HG03571 (cell line): ENCODE measurements around the gene TTYH2.

ENCODE experiments used
- ATAC-seq: cut with Tn5 transposase; IDR thresholded peaks from one replicate; pipeline ENCODE4 v1.9.1; 2021; ENCODE audit not compliant: unreplicated experiment

TTYH2 gene

DNA sequence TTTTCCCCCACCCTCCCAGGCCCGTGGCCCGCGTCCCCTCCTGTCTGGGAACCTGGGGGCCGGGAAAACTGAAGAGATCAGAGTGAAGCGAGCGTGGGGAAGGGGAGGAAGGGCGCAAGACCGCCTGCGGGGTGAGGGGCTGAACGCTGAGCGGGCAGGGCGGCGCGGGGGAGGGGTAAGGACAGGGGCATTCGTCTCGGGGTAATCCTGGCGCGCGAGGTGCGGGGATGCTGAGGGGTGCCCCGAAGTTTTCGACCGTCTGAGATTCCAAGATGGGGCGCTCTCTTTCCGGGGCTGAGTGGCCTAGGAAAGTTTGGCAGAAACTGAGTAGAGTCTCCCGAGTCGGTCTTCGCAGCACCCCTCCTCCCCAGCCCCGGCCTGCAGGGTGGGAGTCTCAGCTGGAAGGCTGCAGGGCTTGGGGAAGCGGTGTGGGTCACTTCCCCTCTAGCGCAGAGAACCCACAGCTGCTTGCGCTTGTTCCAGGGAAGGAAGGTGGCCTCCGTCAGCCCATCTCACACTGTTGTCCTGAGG is 555 bp downstream of the TTYH2 start:
- ATAC-seq: no peak

GRCh38 chr17:74214484-74215341 is 1.3 kb downstream of the TTYH2 start:
- no peak for ATAC-seq

GRCh38 chr17:74215342-74215727 is 2.0 kb downstream of the TTYH2 start:
- no peak for ATAC-seq

DNA sequence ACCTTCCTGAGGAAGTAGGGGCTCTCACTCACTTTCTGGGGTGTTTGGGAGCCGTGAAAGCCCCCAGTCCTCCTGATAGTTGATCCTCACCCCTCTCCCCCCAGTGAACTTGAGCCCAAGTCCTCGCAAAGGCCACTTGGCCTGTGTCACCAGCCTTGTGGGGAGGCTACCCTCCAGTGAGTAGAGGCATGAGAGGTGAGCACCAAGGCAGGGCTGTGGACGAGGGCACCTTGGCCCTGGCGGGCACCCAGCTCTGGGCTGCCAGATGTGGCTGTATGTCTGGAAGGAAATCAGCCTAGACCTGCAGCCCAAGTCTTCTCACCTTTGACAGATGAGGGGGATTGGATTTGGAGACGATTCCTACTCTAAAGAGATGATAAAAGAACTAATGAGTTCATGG is 3.1 kb downstream of the TTYH2 start:
- no peak for ATAC-seq

- ATAC-seq: no peak
Observed at GRCh38 chr17:74217037-74217730, 3.8 kb downstream of the TTYH2 start.

DNA sequence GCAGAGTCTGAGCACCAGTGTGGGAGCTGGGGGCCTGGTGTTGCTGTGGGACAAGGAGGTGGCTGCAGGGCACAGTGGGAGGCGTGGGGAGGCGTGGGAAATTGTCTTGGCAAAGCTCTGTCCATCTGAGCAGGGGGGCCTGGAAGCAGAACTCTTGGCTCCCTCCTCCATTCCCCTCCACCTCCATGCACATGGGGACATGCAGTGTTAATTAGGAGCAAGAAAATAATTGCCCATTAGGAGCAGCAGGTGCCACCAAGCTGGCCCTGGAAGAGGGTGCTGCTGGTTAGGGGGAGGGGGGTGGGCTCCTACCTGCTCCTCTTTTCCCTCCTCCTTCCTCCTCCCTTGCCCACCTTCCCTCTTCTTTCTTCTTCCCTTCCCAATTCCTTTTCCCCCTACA is 4.5 kb downstream of the TTYH2 start:
- ATAC-seq: no peak

GRCh38 chr17:74218436-74218835 is 5.1 kb downstream of the TTYH2 start:
- no peak for ATAC-seq

DNA sequence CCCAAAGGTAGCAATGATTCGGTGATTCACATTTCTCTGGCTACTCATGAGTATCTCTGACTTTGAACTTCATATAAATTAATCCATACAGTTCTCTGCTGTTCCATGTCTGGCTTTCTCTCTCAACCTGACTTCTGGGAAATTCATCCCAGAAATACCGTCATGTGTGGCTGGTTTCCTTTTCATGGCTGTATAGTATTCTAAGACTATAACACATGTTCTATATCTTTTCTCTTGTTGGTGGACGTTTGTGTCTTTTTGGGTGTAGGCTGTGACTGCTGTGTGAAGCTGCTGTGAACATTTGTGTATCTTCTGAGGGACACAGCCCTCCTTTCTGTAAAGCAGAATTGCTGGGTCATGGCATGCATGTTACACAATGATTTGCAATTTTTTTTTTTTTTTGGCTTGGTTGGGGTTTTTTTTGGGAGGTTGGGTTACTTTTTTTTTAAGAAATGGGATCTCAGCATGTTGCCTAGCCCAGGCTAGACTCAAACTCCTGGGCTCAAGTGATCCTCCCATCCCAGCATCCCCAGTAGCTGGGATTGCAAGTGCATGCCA is 6.3 kb downstream of the TTYH2 start:
- no peak for ATAC-seq

DNA sequence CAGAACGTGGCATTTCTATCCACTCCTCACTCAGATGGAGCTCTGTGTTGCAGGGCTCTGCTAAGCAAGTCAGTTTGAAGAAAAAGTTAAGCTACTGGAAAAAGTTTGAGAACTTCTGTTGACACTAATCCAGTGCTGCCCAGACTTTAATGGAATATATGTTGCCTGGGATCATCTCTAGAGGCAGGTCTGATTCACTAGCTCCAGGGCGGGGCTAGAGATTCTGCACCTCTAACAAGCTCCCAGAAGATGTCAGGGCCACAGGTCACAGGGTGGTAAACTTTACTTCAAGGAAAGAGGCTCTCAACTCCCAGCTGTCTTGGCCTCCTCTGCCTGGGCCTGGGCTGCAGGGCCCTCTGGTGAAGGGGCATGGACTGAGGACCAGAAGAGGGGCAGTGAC is 6.8 kb downstream of the TTYH2 start:
- ATAC-seq: no peak

DNA sequence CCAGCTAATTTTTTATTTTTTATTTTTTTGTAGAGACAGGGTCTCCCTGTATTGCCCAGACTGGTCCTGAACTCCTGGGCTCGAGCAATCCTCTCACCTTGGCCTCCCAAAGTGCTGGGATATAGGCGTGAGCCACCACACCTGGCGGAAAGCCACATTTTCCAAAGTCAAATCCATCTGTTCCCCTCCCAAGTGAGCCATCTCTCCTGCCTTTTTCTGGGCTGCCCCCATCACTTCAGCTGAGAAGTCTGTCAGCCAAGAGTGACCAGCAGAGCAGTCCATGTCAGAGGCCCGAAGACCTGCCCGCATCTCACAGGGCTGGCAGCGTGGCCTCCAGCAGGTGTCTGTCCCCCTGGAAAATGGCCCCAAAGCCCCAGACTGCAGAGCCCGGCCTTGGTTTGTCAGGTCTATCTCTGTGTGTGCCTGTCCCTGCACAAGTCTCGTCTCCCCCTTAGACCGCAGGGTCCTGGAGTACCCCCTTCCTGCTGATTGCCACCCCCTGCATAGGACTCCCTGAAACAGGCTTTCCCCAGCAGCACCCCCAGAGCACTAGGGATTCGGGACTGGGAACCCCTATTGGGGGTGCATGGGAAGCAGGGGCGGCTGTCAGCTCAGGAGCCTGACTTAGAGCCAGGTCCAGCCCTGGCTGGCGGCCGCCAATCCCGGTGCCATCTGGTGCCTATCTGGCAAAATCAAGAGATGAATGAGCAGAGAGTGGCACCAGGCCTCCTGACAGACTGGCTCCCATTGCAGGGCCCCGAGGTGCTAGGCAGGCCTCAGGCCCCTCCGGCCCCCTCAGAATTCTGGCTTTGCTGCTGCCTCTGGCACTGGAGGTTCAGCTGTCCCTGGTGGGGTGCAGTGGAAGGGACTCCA is 7.8 kb downstream of the TTYH2 start:
- ATAC-seq: no peak

DNA sequence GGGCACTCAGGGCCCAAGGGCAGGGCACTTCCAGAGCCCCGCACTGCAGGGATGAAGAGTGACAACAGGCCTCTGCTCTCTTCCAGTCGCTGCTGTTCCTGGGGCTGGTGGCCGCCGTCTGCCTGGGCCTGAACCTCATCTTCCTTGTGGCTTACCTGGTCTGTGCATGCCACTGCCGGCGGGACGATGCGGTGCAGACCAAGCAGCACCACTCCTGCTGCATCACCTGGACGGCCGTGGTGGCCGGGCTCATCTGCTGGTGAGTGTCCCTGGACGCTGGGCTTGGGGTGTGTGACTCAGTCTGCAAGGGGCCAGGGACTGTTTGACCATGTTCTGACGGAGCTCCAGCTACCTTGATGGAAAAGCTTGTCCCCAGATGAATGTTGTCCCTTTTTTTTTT is 9.0 kb downstream of the TTYH2 start:
- no peak for ATAC-seq

DNA sequence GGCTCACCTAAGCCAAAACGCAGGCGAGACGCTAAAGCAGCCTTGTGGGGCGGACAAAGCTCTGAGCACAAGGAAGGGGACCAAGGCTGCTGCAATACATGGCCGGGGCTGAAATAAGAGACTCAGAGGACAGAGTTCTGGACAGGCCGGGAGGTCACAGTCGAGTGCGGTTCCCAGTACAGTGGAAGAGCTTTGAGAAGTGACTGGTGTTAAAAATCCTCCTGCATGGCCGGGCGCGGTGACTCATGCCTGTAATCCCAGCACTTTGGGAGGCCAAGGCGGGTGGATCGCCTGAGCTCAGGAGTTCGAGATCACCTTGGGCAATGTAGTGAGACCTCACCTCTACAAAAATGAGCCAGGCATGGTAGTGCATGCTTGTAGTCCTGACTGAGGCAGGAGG is 10.5 kb downstream of the TTYH2 start:
- no peak for ATAC-seq

DNA sequence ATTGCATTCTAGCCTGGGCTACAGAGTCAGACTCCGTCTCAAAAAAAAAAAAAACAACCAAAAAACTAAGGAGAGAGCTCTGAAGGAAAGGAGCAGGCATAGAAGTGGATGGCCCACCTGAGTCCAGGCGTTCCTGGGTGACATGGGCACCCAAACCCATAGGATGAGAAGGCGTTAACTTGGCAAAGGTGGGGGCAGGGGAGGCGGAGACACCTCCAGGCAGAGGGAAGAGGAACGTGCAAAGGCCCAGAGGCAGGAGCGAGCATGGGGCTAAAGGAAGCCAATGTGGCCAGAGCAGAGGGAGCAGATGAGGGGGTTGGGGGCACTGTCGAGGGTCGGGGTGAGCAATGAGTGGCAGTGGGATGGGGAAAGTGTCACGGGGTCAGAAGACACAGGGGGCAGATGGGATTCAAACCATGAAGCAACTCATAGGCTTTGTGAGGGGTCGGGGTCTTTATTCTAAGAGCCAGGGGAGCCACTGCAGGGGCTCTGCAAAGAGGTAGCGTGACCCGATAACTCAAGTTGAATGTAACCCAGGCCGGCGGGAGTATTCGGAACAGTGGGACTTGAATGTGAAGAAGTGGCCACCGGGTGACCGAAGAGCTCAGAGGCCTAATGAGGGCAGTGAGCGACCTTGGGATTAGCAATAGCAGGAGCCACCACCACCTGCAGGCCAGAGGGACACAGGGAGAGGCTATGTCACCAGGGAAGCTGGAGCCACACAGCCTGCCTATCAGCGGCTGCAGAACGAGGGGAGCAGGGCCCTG is 11.8 kb downstream of the TTYH2 start:
- ATAC-seq: no peak

- ATAC-seq: no peak
Observed at GRCh38 chr17:74226252-74226651, 12.9 kb downstream of the TTYH2 start.

GRCh38 chr17:74227271-74228080 is 14.1 kb downstream of the TTYH2 start:
- ATAC-seq: no peak

DNA sequence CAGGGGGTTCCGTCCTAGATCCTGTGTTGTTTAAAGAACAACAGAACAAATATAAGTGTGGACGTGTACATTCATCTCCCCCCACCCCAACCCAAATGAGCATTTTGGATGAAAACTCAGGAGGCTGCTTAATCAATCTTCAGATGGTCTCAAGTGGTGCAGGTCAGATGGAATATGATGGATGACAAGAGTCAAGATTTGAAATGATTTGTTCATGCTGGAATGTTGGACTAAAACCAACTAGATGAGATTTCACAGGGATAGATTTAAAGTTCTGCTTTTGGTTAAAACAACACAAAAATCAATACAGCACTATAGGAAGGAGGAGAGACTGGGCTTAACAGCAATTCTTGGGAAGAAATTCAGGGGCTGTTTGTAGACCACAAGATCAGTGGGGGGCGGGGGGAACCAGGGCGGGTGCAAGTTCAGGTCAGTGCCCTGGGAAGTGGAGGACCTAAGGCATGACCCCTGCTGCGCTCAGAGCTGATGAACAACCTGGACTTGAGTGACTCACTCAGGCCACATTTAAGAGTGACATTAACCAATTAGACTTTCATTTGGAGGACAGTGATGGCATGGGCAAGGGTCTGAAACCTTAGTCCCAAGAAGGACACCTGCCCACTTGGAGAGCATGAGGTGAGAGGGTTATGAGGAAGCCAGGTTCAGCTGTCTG is 15.1 kb downstream of the TTYH2 start:
- ATAC-seq: no peak

- ATAC-seq: no peak
Observed at GRCh38 chr17:74230896-74231295, 17.5 kb downstream of the TTYH2 start.

- no peak for ATAC-seq
Observed at GRCh38 chr17:74231928-74232907, 18.8 kb downstream of the TTYH2 start.
